DMS53 treated with DMSO at 0.1 percent for 48 hours (cell line): ENCODE measurements around the gene CUBN.

ENCODE experiments used
- DNase-seq: peaks from one replicate; lab custom pipeline; 2025; ENCODE audit not compliant: unreplicated experiment; lab: John Stamatoyannopoulos, UW

CUBN gene

GRCh38 chr10:17073725-17074540 is 55.7 kb downstream of the CUBN start:
- no peak for DNase-seq

- DNase-seq, result no peak
These were observed 60.7 kb downstream of the CUBN start for GRCh38 chr10:17068953-17069352.

- DNase-seq, result no peak
These were observed 62.0 kb downstream of the CUBN start for GRCh38 chr10:17067376-17068264.

GRCh38 chr10:17066807-17067206 is 62.8 kb downstream of the CUBN start:
- DNase-seq, result no peak

GRCh38 chr10:17066000-17066399 is 63.6 kb downstream of the CUBN start:
- DNase-seq, result no peak

GRCh38 chr10:17065273-17065672 is 64.3 kb downstream of the CUBN start:
- DNase-seq, result no peak

- no peak for DNase-seq
These were observed 65.2 kb downstream of the CUBN start for GRCh38 chr10:17064435-17064834.

GRCh38 chr10:17062955-17063484 is 66.6 kb downstream of the CUBN start:
- peak; percentile 57 for DNase-seq

GRCh38 chr10:17062493-17062892 is 67.1 kb downstream of the CUBN start:
- no peak for DNase-seq

- DNase-seq, result no peak
These were observed 67.6 kb downstream of the CUBN start for GRCh38 chr10:17062009-17062408.

- no peak for DNase-seq
These were observed 68.2 kb downstream of the CUBN start for GRCh38 chr10:17061418-17061817.

GRCh38 chr10:17060289-17060688 is 69.3 kb downstream of the CUBN start:
- no peak for DNase-seq

GRCh38 chr10:17059197-17059688 is 70.4 kb downstream of the CUBN start:
- DNase-seq, result no peak

- no peak for DNase-seq
These were observed 71.5 kb downstream of the CUBN start for GRCh38 chr10:17058093-17058492.

- no peak for DNase-seq
These were observed 72.7 kb downstream of the CUBN start for GRCh38 chr10:17056781-17057428.

GRCh38 chr10:17053513-17053912 is 76.1 kb downstream of the CUBN start:
- DNase-seq, result no peak

- DNase-seq, result no peak
These were observed 76.5 kb downstream of the CUBN start for GRCh38 chr10:17053061-17053460.

GRCh38 chr10:17051851-17052250 is 77.8 kb downstream of the CUBN start:
- DNase-seq, result no peak

- no peak for DNase-seq
These were observed 80.4 kb downstream of the CUBN start for GRCh38 chr10:17049195-17049594.

- DNase-seq, result no peak
These were observed 81.7 kb downstream of the CUBN start for GRCh38 chr10:17047908-17048307.

- no peak for DNase-seq
These were observed 82.6 kb downstream of the CUBN start for GRCh38 chr10:17046989-17047388.
